GM18499 (cell line): ENCODE measurements around the gene TRAF3.
"Not testable (repeated sequence)": the region's sequence is repeated elsewhere in the genome, so short reads cannot be mapped to it uniquely, and the experiment has no call there.

ENCODE experiments used
- ATAC-seq: cut with Tn5 transposase; IDR thresholded peaks from one replicate; pipeline ENCODE4 v1.9.1; 2021; ENCODE audit warnings: moderate number of reproducible peaks; ENCODE audit not compliant: insufficient read depth, unreplicated experiment

Gene TRAF3

GRCh38 chr14:102750376-102750775 lies 26.9 kb upstream of the TRAF3 start:
- no peak for ATAC-seq

- ATAC-seq: no peak
Measured at GRCh38 chr14:102751088-102751487, 26.2 kb upstream of the TRAF3 start.

- ATAC-seq: no peak
Measured at GRCh38 chr14:102752239-102752847, 24.9 kb upstream of the TRAF3 start.

- ATAC-seq: no peak
Measured at GRCh38 chr14:102754370-102755262, 22.6 kb upstream of the TRAF3 start.

DNA sequence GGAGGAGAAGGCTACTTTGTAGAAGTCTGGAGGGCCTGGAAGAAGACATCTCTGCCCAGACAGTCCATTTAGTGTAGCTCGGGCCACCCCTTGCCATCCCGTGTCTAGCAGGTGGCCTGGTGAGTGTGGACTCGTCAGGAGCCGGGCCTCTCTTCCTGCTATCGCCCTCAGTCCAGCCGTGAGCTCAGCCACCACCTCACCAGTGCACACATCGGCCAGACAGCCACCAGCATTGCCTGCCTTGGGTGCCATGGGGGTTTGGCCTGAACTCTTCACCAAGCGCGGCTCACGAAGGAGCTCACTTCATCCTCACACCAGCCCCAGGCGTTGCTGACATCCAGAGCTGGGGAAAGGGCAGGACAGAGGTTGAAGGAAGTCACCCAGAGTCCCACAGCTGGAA lies 19.6 kb upstream of the TRAF3 start:
- no peak for ATAC-seq

DNA sequence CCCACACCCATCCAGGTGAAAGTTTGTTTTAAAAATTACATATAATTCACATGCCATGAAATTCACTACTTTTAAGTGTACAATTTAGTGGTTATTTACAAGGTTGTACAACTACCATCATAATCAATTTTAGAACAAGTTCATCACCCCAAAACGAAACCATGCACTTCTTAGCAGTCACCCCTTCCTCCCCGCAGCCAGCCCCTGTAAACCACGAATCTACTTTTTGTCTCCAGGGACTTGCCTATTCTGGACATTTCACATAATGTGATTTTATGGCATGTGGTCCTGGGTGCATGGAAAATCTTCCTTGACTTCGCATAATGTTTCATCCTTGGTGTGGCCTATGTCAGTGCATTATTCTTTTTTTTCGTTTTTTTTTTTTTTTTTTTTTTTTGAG lies 19.2 kb upstream of the TRAF3 start:
- ATAC-seq: no peak

DNA sequence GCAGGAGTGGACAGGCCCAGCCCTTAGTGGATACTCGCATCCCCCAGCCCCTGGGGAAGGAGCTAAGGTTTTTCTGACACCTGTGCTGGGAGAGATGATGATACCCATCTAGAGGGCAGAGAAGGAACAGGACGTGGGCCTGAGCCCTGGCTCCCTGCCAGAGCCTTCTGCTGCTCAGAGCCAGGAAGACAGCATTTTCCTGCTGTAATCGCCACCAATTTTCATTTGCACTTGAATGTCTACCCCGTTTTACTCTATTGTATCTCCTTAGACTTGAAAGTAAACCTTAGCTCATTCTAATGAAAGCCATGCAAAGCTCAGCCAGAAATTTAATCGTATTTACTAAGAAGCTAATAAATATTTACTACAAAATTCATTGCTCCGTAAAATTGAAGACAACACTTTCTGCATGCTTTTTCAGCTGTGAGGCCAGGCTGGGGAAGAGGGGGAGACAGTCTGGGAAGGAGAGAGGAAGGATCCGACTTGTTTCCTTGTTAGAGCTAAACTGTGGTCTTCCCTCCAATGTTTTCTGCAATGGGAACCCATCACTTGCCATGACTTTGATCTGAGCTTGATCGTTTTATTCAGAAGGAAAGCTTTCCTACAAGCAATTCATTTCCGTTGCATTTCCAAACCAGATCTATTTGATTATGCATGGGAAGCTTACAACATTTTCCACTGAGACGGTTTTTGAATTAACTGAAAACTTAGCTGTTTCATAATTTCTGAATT lies 17.6 kb upstream of the TRAF3 start:
- no peak for ATAC-seq

DNA sequence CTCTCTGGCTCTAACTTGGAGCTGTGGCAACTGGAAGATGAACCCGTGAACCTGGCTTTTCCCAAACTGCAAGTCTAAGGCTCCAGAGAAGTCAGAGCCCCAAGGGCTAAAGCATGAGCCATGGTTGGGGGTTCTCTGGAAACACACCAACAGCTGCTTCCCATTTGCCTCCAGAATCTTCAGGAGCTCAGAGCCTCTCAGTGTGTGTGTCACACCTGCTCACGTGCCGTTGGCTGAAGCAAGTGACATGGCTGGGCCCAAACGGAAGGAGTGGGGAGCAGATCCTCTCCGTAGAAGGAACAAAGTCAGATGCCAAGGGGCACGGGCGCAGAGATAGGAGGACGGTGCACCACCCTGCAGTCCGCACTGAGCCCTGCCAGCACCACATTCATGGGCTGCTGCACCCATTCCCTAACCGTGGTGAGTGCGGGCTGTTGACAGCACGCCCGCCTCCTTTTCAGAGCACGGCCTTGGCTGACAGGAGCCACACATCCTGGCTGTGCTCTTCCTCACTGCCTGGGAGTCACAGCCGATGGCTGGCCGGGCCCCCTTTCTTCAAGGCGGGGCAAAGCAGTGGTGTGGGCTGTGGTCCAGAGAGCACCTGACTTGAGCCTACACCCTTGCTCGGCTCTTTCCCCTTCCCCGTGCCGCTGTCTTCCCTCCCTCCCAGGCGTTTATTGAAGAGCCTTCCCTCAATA lies 16.6 kb upstream of the TRAF3 start:
- no peak for ATAC-seq

DNA sequence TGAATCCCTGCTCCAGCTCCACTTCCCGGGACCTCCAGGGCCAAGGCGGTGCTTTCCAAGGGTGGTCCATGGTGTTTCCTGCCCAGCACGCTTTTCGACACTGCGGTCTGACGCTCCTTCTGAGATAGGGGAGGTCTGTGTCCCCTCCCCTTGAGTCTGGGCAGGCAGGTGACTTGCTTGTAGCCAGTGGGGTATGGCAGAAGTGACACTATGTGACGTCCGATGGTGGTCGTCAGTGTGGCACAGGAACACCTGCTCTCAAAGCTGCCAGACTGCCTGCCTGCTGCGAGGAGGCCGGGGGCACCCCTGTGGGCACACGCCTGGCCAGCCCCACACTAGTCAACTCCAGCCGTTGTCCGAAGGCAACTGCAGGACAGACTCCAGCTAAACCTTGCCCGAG lies 16.0 kb upstream of the TRAF3 start:
- ATAC-seq: no peak

DNA sequence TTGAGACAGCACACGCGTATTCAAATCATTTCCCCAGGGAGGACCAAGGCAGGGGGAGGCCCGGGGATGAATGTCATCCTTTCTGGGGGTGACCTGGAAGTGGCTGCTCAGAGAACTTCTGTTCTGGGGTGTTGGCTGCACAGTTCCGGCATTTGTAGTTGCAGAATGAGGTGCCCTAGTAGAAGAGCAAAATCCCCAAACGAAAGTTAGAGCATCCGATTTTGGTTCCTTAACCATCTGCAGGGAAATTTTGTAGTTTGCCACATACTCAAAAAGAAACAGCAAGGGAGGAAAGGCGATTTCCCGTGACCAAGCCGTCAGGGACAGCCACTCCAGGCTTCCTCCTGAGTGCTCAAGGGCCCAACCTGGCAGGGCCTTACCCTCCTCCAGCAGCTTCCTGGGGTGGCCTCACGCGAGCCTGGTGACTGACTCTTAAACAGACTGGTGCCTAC lies 13.0 kb upstream of the TRAF3 start:
- no peak for ATAC-seq

DNA sequence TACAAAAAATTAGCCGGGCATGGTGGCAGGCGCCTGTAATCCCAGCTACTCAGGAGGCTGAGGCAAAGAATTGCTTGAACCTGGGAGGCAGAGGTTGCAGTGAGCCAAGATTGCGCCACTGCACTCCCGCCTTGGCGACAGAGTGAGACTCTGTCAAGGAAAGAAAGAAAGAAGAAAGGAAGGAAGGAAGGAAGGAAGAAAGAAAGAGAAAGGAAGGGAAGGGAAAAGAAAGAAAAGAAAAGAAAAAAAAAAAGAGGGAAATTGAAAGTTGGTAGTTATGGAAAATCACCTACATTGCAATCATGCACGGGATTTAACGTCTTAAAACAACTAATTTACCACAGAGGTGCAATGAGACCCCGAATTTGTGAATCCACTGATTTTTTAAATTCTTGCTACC lies 11.5 kb upstream of the TRAF3 start:
- not testable (repeated sequence) for ATAC-seq

GRCh38 chr14:102768223-102769048 lies 8.8 kb upstream of the TRAF3 start:
- ATAC-seq: no peak

DNA sequence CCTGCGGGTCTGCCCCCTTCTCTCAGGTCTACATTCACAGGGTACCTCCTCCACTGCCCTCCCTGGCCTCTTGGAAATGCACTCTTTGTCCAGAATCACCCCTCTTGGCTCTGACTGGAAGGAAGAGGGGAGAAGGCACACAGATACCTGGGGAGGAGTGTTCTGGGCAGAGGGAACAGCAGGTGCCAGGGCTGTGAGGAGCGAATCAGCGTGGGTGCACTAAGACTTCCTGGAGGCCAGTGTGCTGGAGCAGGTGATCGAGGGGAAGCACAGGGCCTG lies 8.3 kb upstream of the TRAF3 start:
- ATAC-seq: no peak

DNA sequence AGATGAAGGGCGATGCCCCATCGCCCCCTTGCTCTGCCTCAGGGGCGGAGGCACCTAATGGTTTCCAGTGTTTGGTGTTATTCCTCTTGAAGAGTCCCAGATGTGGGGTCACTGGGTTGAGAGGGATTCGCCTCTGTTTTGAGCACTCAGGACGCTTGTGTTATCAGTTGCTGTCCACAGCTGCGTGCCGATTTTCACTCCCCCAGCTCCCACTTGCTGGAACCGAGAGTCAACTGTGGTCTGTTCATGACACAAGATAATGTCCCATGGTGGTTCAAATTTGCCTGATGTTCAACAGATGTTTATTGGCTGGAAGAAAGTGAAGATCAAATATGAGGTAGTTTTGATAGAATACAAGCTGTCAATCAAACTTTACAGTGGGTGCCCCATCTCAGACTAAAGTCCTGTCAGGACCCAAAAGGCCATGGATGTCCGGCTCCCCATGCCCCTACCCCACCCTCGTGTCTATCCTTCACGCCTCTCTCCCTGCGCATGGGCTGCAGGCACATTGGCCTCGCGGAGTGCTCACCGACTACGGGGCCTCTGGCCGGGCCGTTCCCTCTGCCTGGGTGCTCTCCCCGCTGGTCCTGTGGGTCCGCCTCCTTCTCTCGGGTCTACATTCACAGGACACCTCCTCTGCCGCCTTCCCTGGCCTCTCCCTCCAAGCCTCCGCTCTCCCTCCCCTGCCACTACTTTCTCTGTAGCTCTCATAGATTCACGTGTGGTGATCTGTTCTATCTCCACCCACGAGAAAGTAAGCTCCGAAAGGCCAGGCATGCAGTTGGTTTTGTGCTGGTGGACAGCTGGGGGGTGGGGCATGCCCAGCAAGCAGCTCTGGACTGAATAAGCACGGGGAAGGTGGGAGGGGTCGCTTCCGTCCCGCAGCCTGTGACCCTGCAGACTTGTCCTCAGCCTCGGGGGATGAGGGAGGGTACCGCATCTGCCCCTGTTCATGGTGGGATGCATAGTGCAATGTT lies 6.8 kb upstream of the TRAF3 start:
- ATAC-seq: no peak

GRCh38 chr14:102771144-102771543 lies 6.1 kb upstream of the TRAF3 start:
- no peak for ATAC-seq

DNA sequence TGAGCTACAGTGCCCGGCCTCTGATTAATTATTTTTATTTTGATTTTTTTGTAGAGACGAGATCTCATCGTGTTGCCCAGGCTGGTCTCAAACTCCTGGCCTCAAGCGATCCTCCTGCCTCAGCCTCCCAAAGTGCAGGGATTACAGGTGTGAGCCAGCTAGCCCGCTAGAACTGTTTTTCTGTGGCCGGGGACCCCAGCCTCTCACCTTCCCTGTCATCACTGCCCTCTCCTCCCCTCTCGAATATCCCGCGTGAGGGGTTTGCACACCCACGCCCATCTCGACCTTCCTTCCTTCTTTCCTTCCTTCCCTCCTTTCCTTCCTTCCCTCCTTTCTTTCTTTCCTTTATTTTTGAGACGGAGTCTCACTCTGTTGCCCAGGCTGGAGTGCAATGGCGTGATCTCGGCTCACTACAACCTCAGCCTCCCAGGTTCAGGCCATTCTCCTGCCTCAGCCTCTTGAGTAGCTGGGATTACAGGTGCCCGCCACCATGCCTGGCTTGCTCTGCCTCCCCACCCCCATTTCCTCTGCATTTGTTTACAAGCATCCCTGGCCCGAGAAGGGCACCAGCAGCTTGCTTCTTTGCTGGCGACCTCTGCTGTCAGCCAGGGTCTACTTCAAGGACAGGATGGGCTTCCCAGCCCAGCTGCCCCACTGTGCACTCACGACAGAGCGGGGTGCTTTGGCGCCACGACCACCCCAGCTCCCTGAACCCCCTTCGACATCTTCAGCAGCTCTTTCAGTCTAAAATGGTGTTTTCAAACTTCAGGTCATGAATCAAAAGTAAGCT lies 4.3 kb upstream of the TRAF3 start:
- ATAC-seq: no peak

GRCh38 chr14:102774391-102775153 lies 2.7 kb upstream of the TRAF3 start:
- peak; percentile 39 for ATAC-seq
